Sciatic nerve (tissue), 2 donors: Measurements from ENCODE around the gene SLC35E4. TPM values are rescaled to one million over a fixed set of nuclear protein-coding genes. Genes with fewer than 3 reads are reported as not detected.
"Not testable (repeated sequence)": the region's sequence is repeated elsewhere in the genome, so short reads cannot be mapped to it uniquely, and the experiment has no call there.

Source experiments
- ATAC-seq: fragments of 200-7000 bp; cut with Tn5 transposase; one replicate; pipeline ENCODE4 v1.9.1; 2020; ENCODE audit warnings: mild to moderate bottlenecking, moderate library complexity
- DNase-seq: peaks from one replicate; pipeline ENCODE4 v3.0.0-alpha.2; 2020; ENCODE audit warnings: low spot score
- intact Hi-C: fragments of 100-400 bp; cut with DNase I; formaldehyde crosslinking; loops from one replicate; pipeline ENCODE4 v1.14.2; 2022
- total RNA-seq: library from RNA; stranded (reverse); fragmentation: NEBNext Ultra II Directional; extraction: Animal tissue kit (Norgen Biotek cat#: 25700); gene quantifications from one replicate; pipeline ENCODE4 v1.2.1, GENCODE V29; 2021
- donor health status: DM: no; HTN: no; CAD: no.
- donor health status: DM: no; HTN: no; CAD: no.

SLC35E4 gene, protein sequence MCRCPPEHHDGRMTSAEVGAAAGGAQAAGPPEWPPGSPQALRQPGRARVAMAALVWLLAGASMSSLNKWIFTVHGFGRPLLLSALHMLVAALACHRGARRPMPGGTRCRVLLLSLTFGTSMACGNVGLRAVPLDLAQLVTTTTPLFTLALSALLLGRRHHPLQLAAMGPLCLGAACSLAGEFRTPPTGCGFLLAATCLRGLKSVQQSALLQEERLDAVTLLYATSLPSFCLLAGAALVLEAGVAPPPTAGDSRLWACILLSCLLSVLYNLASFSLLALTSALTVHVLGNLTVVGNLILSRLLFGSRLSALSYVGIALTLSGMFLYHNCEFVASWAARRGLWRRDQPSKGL
- total RNA-seq: 3.4 TPM

- ATAC-seq (peak; percentile 97), DNase-seq (peak; percentile 98)
- intact Hi-C loops: no loop called here
Observed at GRCh38 chr22:30635273-30636225, at the start of gene SLC35E4. SLC35E4 (plus strand) TSS chr22:30635781; CDS start chr22:30636451, 670 bp downstream.

DNA sequence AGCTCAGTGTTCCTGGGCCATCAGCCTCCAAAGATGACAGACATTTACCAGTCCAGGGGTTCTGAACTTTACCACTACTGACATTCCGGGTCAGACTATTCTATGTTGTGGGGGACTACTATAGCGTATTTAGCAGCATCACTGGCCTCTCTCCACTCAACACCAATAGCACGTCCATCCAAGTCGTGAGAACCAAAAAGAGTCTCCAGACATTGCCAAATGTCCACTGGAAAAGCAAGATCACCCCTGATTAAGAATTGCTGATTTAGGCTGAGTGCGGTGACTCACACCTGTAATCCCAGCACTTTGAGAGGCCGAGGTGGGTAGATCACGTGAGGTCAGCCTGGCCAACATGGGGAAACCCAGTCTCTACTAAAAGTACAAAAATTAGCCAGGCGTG, 49.2 kb upstream of the SLC35E4 start:
- intact Hi-C loops: no loop called here
- ATAC-seq (no peak), DNase-seq (no peak)

DNA sequence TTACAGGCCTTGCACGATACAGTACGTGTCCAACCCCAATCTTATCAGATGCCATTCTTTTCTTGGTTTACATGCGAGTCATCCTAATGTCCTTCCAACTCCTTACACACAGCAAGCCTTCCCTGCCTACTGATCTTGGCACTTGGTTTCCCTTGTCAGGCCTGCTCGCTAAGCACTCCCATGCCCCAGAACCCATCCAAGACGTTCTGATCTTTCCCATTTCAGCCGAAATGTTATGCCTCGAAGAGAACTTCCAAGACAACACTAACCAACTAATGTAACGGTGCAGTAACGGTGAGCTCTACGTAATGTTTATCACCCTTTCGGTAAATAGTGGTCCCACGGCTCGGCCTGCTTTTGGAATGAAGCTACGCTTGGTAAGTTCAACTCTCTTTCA, 44.4 kb upstream of the SLC35E4 start:
- no peak for DNase-seq
- no peak for ATAC-seq
- intact Hi-C loops: no loop called here

DNA sequence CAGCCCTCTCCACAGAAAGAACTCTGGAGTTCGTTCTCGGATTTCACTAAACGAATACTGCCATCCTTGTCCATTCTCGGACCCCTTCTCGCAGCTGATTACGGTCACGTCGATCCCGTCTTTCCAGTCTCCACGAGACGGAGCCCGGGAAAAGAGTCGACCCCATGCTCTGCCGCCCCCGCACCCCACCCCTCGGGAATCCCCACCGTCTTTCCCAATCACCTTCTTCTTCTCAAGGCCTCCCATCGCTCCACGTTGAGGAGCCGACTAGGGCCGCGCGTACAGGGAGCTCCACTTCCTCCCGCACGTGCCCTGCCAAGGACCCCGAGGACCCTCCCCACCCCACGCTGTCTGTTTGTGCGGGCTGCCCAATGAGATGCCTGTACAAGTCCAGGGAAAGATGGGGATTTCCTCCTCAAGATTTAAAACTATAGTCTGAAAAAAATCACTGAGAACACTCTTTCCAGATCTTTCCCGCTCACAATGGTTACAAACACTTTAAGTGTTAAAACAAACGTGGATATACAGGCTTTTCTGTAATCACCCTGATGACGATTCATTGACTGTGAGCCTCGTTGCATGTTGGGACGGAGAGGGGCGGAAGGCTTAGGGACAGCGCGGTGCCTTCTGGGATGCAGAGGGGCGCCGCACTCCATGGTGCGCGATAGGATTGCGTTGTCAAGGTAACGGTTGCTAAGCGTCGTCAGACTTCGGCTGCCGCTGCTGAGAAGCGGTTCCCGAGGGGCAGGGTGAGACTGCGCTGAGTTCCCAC, 43.8 kb upstream of the SLC35E4 start, which contains the start of gene PES1:
Gene PES1 (minus strand): TSS at position 323 of the 772 bp plus-strand sequence. CDS start 77 bp downstream, at position 246.
- peak; percentile 100 for ATAC-seq
- DNase-seq: peak; percentile 96
- intact Hi-C loops: no loop called here

GRCh38 chr22:30592360-30592713, 43.2 kb upstream of the SLC35E4 start:
- DNase-seq, ATAC-seq, intact Hi-C loops: not testable (repeated sequence)

DNA sequence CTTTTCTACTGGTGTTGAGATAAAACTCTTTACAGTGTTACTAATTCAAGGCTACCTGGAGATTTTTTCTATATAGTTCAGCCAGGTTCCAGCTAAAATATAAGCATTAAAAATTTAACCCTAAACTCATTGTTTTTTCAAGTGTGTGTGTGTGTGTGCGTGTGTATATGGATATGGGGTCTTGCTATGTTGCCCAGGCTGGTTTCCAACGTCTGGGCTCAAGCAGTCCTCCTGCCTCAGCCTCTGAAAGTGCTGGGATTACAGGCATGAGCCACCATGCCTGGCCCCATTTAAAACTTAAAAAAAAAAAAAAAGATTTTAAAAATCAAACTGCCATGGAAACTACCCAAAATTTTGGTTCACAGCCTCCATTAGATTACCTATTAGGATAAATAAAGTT, 39.4 kb upstream of the SLC35E4 start:
- intact Hi-C loops: no loop called here
- ATAC-seq: no peak
- DNase-seq: no peak

- DNase-seq (no peak), ATAC-seq (no peak)
- intact Hi-C loops: no loop called here
Observed at GRCh38 chr22:30596886-30597285, 38.7 kb upstream of the SLC35E4 start.

GRCh38 chr22:30598986-30599385, 36.6 kb upstream of the SLC35E4 start:
- ATAC-seq (no peak), DNase-seq (no peak)
- intact Hi-C loops: no loop called here

- intact Hi-C loops: no loop called here
- ATAC-seq (no peak), DNase-seq (no peak)
Observed at GRCh38 chr22:30600921-30601320, 34.7 kb upstream of the SLC35E4 start.

- intact Hi-C loops: no loop called here
- ATAC-seq (no peak), DNase-seq (no peak)
Observed at GRCh38 chr22:30601464-30601863, 34.1 kb upstream of the SLC35E4 start.

GRCh38 chr22:30602049-30602448, 33.5 kb upstream of the SLC35E4 start:
- ATAC-seq (no peak), DNase-seq (no peak)
- intact Hi-C loops: no loop called here

DNA sequence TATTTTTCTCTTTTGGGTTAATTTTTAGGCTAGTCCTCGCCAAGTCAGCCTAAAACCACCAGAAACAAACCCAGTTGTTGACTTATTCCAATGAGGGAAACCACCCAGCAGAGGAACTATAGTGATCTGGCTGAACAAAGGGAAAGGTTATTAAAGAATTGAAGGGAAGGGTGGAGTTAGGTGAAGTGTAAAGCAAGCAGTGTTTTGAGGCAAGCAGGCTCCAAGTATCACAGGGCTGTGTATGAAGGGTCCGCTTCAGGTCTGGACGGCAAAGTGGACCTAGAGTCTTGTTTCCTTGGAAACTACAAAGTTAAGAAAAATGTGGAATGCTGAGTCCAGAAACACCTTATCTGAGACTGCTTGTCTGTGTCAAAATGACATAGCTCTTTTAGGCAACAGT, 31.8 kb upstream of the SLC35E4 start:
- no peak for ATAC-seq
- DNase-seq: no peak
- intact Hi-C loops: no loop called here

DNA sequence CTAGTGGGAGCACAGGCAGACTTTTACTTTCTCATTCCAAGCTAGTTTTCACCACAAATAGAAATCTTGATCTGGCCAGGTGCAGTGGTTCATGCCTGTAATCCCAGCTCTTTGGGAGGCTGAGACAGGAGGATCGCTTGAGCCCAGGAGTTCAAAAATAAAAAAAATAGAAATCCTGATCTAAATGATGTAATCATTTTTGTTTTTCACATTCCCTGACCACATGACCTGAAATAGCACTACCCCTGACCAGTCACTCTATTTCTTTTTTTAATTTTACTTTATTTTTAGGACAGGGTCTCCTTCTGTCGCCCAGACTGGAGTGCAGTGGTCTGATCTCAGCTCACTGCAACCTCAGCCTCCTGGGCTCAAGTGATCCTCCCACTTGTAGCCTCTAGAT, 30.9 kb upstream of the SLC35E4 start:
- intact Hi-C loops: no loop called here
- no peak for DNase-seq
- no peak for ATAC-seq

DNA sequence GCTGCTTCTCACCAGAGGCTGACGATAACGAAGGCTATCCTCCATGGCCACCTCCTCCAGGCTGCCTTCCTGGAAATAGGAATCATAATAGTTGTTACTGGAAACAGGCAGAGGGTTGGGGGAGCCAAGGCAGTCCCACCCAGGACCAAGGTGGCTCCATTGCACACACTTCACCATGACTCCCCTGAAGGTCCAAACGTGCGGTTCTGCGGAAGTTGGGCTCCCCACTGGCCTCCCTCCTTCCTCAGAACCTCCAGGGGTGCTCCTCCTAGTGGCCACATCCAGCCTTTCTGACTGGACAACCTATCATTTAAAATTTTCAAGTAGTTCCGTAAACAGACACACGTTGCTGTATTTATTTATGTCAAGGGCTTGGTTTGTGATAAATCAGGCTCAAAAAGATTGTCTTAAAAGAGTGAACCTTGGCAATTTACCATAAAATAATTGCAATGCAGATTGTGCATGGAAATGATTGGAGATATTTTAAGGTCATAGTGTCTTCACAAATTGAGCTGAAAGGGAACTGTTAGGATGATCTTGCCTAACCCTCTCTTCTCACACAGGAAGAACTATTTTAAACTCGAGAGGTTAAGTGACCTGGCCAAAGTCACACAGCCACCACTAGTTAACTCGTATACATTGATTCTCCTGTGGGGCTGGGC, 30.0 kb upstream of the SLC35E4 start:
- DNase-seq: peak; percentile 70
- no peak for ATAC-seq
- intact Hi-C loops: no loop called here

DNA sequence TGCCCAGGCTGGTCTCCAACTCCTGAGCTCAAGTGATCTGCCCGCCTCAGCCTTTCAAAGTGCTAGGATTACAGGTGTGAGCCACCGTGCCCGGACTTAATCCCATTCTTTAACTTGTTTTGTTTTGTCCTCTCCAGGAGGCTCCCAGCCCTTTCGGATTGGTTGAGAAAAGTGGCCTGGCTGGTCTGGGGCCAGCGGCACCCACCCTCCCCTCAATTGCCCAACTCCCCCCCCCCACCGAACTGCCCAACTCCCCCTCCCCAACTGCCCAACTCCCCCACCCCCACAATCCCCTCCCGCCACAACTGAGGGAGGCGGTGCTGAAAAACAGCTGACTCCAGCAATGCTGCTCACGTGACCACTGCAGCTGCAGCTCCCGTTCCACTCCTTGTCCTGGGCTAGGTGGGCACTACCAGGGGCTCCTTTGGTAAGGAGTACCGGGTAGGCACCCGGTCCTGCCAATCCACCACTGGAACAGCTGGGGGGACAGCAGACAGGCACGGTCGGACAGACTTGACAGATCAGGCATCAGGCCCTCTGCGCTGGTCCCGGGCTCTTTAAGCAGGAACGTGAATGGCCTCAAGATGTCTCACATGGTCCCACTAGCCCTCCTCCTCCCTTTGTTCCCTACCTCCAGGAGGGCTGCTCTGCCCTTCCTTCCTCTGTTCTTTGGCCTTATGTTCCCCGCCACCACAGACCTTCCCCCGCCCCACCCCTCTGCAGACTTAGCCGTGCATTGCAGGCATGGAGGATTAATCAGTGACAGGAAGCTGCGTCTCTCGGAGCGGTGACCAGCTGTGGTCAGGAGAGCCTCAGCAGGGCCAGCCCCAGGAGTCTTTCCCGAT, 28.9 kb upstream of the SLC35E4 start, which contains the start of gene TCN2:
Gene TCN2 (plus strand): TSS at position 720 of the 845 bp plus-strand sequence. CDS start 158 bp downstream, outside the sequence.
- intact Hi-C loops: no loop called here
- DNase-seq (peak; percentile 85), ATAC-seq (peak; percentile 91)

- DNase-seq: no peak
- no peak for ATAC-seq
- intact Hi-C loops: no loop called here
Observed at GRCh38 chr22:30607300-30607930, 28.2 kb upstream of the SLC35E4 start.

DNA sequence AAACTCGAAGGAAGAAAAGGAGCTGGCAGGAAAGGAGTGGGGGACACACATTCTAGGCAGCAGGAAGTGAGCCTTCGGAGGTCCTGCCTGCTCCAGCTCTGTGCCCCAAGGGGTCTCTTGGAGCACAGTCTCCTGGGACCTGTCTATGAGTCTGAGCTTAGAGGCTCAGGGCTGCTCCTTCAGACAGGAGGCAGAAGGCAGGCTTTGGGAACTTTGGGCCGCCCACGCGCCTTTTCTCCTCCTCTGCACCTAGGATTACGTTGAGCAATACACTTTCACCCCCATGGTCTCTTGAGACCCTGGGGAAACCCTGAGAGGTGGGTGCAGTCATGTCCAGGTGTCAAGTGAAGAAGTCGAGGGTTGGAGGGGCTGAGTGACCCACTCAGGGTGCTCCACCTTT, 27.6 kb upstream of the SLC35E4 start:
- intact Hi-C loops: no loop called here
- no peak for ATAC-seq
- no peak for DNase-seq
